Neutrophil (primary cell): ENCODE data around the gene NCK2.

Source experiments
- H3K27ac ChIP-seq: fragments of 200-600 bp; sonication (generic); 2 replicates; pipeline ENCODE4 v1.5.1; 2016; ENCODE audit warnings: mild to moderate bottlenecking, moderate library complexity
- H3K27me3 ChIP-seq: fragments of 200-600 bp; sonication (generic); 2 replicates; pipeline ENCODE4 v1.6.0; 2016; ENCODE audit warnings: mild to moderate bottlenecking
- H3K36me3 ChIP-seq: fragments of 200-600 bp; sonication (generic); 2 replicates; pipeline ENCODE4 v1.5.1; 2017
- H3K4me1 ChIP-seq, 2 experiments: fragments of 200-600 bp in 1 of 2; sonication (generic) in 1 of 2; 1 replicate in 1 of 2; 2 replicates in 1 of 2; pipeline versions ENCODE4 v1.5.1 to v1.6.1; 2013 to 2016; ENCODE audit warnings: low read depth in 1 of 2, low read length in 1 of 2, mild to moderate bottlenecking in 1 of 2, moderate library complexity in 1 of 2; ENCODE audit not compliant: control insufficient read depth in 1 of 2, insufficient read depth in 1 of 2
- H3K4me3 ChIP-seq, 2 experiments: fragments of 200-600 bp in 1 of 2; sonication (generic) in 1 of 2; 1 replicate in 1 of 2; 2 replicates in 1 of 2; pipeline ENCODE4 v1.5.1; 2013 to 2016; ENCODE audit warnings: low read depth in 1 of 2, low read length in 1 of 2, mild to moderate bottlenecking in 1 of 2, moderate library complexity in 1 of 2
- H3K9me3 ChIP-seq: fragments of 200-600 bp; sonication (generic); 2 replicates; pipeline ENCODE4 v1.5.1; 2016
- CTCF ChIP-seq: fragments of 200-600 bp; sonication (generic); IDR thresholded peaks from 2 replicates; pipeline ENCODE4 v1.5.1; 2016; ENCODE audit warnings: antibody characterized with exemption

NCK2 gene

GRCh38 chr2:105777031-105777482 lies 32.3 kb downstream of the NCK2 start:
- Histone ChIP-seq H3K4me3 (no peak overlapping the region), H3K27ac (peak overlapping the region; percentile 82), H3K4me1 (peaks cover 54 to 55% of the 10 kb centered on the region in 2 experiments)

GRCh38 chr2:105777506-105778055 lies 32.9 kb downstream of the NCK2 start:
- Histone ChIP-seq H3K9me3 (no peaks in the 10 kb centered on the region), H3K27me3 (no peaks in the 10 kb centered on the region), H3K36me3 (no peaks in the 10 kb centered on the region), H3K4me1 (peaks cover 54 to 59% of the 10 kb centered on the region in 2 experiments), H3K27ac (peak overlapping the region; percentile 82), H3K4me3 (no peak overlapping the region)
- no peak for TF ChIP-seq CTCF

More at GRCh38 chr2:105777031-105777482, 32.3 kb downstream of the NCK2 start:
- no peak for TF ChIP-seq CTCF
- Histone ChIP-seq H3K36me3 (no peaks in the 10 kb centered on the region), H3K9me3 (no peaks in the 10 kb centered on the region), H3K27me3 (no peaks in the 10 kb centered on the region)

GRCh38 chr2:105778080-105778607 lies 33.4 kb downstream of the NCK2 start:
- Histone ChIP-seq H3K27me3 (no peaks in the 10 kb centered on the region), H3K27ac (peak overlapping the region; percentile 82), H3K9me3 (no peaks in the 10 kb centered on the region), H3K36me3 (no peaks in the 10 kb centered on the region), H3K4me3 (no peak overlapping the region), H3K4me1 (peaks cover 55 to 64% of the 10 kb centered on the region in 2 experiments)
- no peak for TF ChIP-seq CTCF

GRCh38 chr2:105779394-105779793 lies 34.7 kb downstream of the NCK2 start:
- TF ChIP-seq CTCF = no peak
- peaks cover 64 to 72% of the 10 kb centered on the region in 2 experiments for H3K4me1 ChIP-seq
- no peak overlapping the region for H3K4me3 ChIP-seq
- H3K27ac ChIP-seq = no peak overlapping the region
- H3K36me3 ChIP-seq = no peaks in the 10 kb centered on the region
- no peaks in the 10 kb centered on the region for H3K27me3 ChIP-seq
- no peaks in the 10 kb centered on the region for H3K9me3 ChIP-seq

GRCh38 chr2:105780606-105781005 lies 35.9 kb downstream of the NCK2 start:
- H3K4me1 ChIP-seq = peaks cover 56 to 65% of the 10 kb centered on the region in 2 experiments
- TF ChIP-seq CTCF = no peak
- peak overlapping the region; percentile 40 for H3K27ac ChIP-seq
- H3K36me3 ChIP-seq = no peaks in the 10 kb centered on the region
- no peaks in the 10 kb centered on the region for H3K9me3 ChIP-seq
- H3K4me3 ChIP-seq = no peak overlapping the region
- H3K27me3 ChIP-seq = no peaks in the 10 kb centered on the region
